Sigmoid colon (tissue), 7 donors: Measurements from ENCODE around the gene FBXO34. TPM values are rescaled to one million over a fixed set of nuclear protein-coding genes. Genes with fewer than 3 reads are reported as not detected.
"Not testable (repeated sequence)": the region's sequence is repeated elsewhere in the genome, so short reads cannot be mapped to it uniquely, and the experiment has no call there.

Source experiments
- DNase-seq: peaks from one replicate; pipeline ENCODE4 v3.0.0-alpha.2; 2019
- H3K27ac ChIP-seq, 4 donors: fragments of 200-600 bp; sonication (generic); one replicate each; pipeline ENCODE4 v1.5.1; 2016 to 2019; ENCODE audit warnings: mild to moderate bottlenecking in 1 of 4
- H3K27me3 ChIP-seq, 3 donors: fragments of 200-600 bp; sonication (generic); one replicate each; pipeline ENCODE4 v1.5.1; 2019; ENCODE audit warnings: mild to moderate bottlenecking in 1 of 3
- H3K36me3 ChIP-seq, 4 donors: fragments of 200-600 bp; sonication (generic); one replicate each; pipeline ENCODE4 v1.5.1; 2016 to 2019
- H3K4me1 ChIP-seq, 4 donors: fragments of 200-600 bp; sonication (generic); one replicate each; pipeline ENCODE4 v1.5.1; 2017 to 2019
- H3K4me3 ChIP-seq, 4 donors: fragments of 200-600 bp; sonication (generic); one replicate each; pipeline ENCODE4 v1.5.1; 2017 to 2019; ENCODE audit warnings: mild to moderate bottlenecking in 2 of 4, moderate library complexity in 1 of 4
- H3K9me3 ChIP-seq, 4 donors: fragments of 200-600 bp in 3 of 4; sonication (generic) in 3 of 4; one replicate each; pipeline versions ENCODE4 v1.5.1 to v1.6.1; 2013 to 2019
- EP300 ChIP-seq, 4 donors: sonication (generic); formaldehyde crosslinking; IDR thresholded peaks; one replicate each; pipeline ENCODE4 v1.6.1; 2017; ENCODE audit warnings: antibody characterized with exemption in 4 of 4
- POLR2A ChIP-seq, 2 donors: fragments of 450-650 bp; IDR thresholded peaks; one replicate each; pipeline ENCODE4 v1.6.1; 2016; ENCODE audit warnings: antibody characterized with exemption in 2 of 2, mild to moderate bottlenecking in 2 of 2, moderate library complexity in 2 of 2
- POLR2AphosphoS5 ChIP-seq, 4 donors: sonication (generic); formaldehyde crosslinking; IDR thresholded peaks; one replicate each; pipeline ENCODE4 v1.6.1; 2017; ENCODE audit warnings: antibody characterized with exemption in 4 of 4
- WGBS, 2 donors: extraction: QIAGEN DNeasy Blood & Tissue Kit; methylation state at CpG; one replicate each; pipeline ENCODE4 v1.1.7; 2013; 5-methylcytosine and 5-hydroxymethylcytosine counted together
- intact Hi-C: fragments of 100-400 bp; cut with DNase I; formaldehyde crosslinking; loops from one replicate; pipeline ENCODE4 v1.15.1; 2023
- polyA plus RNA-seq, 3 donors: library from polyadenylated mRNA; stranded (reverse); fragments of 200-250 nt; gene quantifications; one replicate each; pipeline ENCODE4 v1.2.3, GENCODE V29; 2013
- total RNA-seq, 4 donors: library from RNA; depleted of rRNA; stranded (reverse); fragments of >200 nt; gene quantifications; one replicate each; pipeline ENCODE4 v1.1.0, GENCODE V29; 2016
- TF ChIP-seq, protein P1 (sequence below), 4 experiments: fragments of 450-650 bp in 3 of 4; fragments of 200-600 bp in 1 of 4; IDR thresholded peaks; one replicate each; pipeline ENCODE4 v1.5.1; 2016 to 2019; ENCODE audit warnings: antibody characterized with exemption in 4 of 4, mild to moderate bottlenecking in 3 of 4, moderate library complexity in 2 of 4
- donor health status: healthy with polysubstance abuse.
- donor health status: Bipolar disorder and iron deficiency.
- donor health status: healthy.

FBXO34 gene
- total and polyA plus RNA-seq, 7 donors = 15.3 to 36.0 (median 18.6) TPM

DNA sequence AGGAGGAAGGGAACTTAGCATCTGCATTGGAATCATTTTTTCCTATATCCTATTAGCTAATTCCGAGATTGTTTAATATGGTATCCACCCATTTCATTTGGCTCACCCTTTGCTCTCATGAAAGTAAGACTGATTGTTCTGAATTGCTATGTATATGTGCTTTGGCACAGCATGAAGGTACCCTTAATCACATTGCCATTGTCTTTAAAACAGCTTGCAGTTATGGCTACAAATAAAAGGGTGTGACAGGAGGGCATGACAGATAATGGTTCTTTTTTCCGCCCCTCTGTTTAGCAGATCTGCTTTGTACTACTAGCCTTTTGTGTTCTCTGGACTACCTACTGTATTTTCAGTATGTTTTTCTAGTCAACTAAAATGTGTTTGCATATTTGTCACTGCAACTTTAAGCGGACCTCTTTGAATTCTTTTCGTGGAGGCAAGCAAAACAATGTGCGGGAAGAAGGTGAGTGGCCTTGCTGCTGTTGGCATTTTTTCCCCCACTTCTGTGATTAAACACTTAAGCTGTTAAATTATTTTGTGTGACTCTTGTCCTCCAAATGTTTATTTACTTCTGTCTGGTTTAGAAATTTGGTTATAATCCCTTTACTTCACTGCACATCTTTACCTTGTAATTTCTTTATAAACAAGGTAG lies 35.8 kb downstream of the FBXO34 start:
- no peaks in the 10 kb centered on the region for H3K36me3 ChIP-seq
- H3K9me3 ChIP-seq = no peaks in the 10 kb centered on the region
- intact Hi-C loops = no loop called here
- peaks cover 0 to 53% (median 14%) of the 10 kb centered on the region in 4 donors for H3K4me1 ChIP-seq
- WGBS, 2 donors = 17 to 64% methylated on average over 5 of the region's 5 CpGs
- no peak overlapping the region for H3K4me3 ChIP-seq
- H3K27me3 ChIP-seq = no peaks in the 10 kb centered on the region
- TF ChIP-seq, protein P1, sequence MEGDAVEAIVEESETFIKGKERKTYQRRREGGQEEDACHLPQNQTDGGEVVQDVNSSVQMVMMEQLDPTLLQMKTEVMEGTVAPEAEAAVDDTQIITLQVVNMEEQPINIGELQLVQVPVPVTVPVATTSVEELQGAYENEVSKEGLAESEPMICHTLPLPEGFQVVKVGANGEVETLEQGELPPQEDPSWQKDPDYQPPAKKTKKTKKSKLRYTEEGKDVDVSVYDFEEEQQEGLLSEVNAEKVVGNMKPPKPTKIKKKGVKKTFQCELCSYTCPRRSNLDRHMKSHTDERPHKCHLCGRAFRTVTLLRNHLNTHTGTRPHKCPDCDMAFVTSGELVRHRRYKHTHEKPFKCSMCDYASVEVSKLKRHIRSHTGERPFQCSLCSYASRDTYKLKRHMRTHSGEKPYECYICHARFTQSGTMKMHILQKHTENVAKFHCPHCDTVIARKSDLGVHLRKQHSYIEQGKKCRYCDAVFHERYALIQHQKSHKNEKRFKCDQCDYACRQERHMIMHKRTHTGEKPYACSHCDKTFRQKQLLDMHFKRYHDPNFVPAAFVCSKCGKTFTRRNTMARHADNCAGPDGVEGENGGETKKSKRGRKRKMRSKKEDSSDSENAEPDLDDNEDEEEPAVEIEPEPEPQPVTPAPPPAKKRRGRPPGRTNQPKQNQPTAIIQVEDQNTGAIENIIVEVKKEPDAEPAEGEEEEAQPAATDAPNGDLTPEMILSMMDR (IDR thresholded peaks at IDR 0.05) = no peak
- no peak for TF ChIP-seq EP300 (IDR thresholded peaks at IDR 0.05)
- no peak for TF ChIP-seq POLR2A (IDR thresholded peaks at IDR 0.05)
- no peak for TF ChIP-seq POLR2AphosphoS5 (IDR thresholded peaks at IDR 0.05)
- no peak overlapping the region for H3K27ac ChIP-seq
- no peak for DNase-seq

DNA sequence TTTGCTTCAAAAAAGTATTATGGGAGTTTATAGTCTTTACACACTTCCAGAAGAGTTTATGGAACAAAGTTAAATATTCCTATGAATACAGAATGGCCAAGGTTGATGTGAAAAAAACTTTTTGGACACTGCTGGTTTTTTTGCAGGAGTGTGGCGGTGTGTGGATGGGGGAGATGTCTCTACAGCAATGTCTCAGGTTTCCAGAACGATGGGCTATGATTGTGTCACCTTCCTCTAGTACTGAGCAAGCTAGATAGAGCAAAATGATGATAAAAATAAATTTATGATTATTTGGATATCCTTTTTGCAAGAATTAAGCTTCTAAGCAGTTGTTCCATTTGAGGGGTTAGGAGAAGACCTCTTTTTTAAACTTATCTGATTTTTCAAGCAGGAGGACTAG lies 37.9 kb downstream of the FBXO34 start:
- TF ChIP-seq POLR2AphosphoS5 (IDR thresholded peaks at IDR 0.05) = no peak
- TF ChIP-seq, protein P1 (IDR thresholded peaks at IDR 0.05) = no peak
- TF ChIP-seq POLR2A (IDR thresholded peaks at IDR 0.05) = no peak
- TF ChIP-seq EP300 (IDR thresholded peaks at IDR 0.05) = no peak
- peaks cover 0 to 32% (median 2%) of the 10 kb centered on the region in 4 donors for H3K4me1 ChIP-seq
- H3K4me3 ChIP-seq = no peak overlapping the region
- H3K27ac ChIP-seq = no peak overlapping the region
- WGBS, 2 donors = 65 to 71% methylated on average over 2 of the region's 2 CpGs
- intact Hi-C loops = no loop called here
- no peak for DNase-seq
- peaks cover 0 to 5% (median 2%) of the 10 kb centered on the region in 4 donors for H3K9me3 ChIP-seq
- no peaks in the 10 kb centered on the region for H3K36me3 ChIP-seq
- H3K27me3 ChIP-seq = no peaks in the 10 kb centered on the region

DNA sequence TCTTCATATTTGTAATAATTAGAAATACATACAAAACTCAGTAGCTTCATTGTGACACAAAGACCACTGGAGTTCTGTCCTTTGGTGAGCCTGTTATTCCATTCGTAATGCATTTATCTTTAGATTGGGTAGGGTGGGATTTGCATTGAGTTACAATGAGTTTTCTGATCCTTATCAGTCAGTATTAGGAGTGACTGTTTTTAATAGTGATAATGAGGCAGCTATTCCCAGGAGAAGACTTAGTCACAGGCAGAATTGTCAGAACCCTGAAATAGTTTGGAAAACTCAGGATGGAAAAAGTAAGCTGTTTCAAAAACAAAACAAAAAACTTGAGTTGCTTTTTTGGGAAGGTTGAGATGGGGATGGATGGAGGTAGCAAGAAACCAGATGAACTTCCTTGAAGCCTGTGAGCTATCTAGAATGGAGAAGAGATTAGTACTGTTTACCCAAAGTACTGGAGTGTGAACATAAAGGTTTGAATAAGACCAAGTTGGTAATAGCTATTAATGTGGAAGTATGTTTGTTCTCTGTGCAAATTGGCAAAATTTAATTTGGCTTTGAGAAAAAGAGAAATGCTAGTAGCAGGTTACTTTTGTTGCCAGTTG lies 38.6 kb downstream of the FBXO34 start:
- TF ChIP-seq POLR2A (IDR thresholded peaks at IDR 0.05) = no peak
- TF ChIP-seq, protein P1 (IDR thresholded peaks at IDR 0.05) = no peak
- no peak for TF ChIP-seq EP300 (IDR thresholded peaks at IDR 0.05)
- no peak for TF ChIP-seq POLR2AphosphoS5 (IDR thresholded peaks at IDR 0.05)
- H3K4me3 ChIP-seq = no peak overlapping the region
- H3K27me3 ChIP-seq = no peaks in the 10 kb centered on the region
- peaks cover 0 to 28% (median 2%) of the 10 kb centered on the region in 4 donors for H3K4me1 ChIP-seq
- intact Hi-C loops = no loop called here
- no peaks in the 10 kb centered on the region for H3K36me3 ChIP-seq
- WGBS, 2 donors = 81 to 86% methylated on average over 1 of the region's 1 CpG
- peaks cover 0 to 5% (median 2%) of the 10 kb centered on the region in 4 donors for H3K9me3 ChIP-seq
- H3K27ac ChIP-seq = no peak overlapping the region
- DNase-seq = no peak

DNA sequence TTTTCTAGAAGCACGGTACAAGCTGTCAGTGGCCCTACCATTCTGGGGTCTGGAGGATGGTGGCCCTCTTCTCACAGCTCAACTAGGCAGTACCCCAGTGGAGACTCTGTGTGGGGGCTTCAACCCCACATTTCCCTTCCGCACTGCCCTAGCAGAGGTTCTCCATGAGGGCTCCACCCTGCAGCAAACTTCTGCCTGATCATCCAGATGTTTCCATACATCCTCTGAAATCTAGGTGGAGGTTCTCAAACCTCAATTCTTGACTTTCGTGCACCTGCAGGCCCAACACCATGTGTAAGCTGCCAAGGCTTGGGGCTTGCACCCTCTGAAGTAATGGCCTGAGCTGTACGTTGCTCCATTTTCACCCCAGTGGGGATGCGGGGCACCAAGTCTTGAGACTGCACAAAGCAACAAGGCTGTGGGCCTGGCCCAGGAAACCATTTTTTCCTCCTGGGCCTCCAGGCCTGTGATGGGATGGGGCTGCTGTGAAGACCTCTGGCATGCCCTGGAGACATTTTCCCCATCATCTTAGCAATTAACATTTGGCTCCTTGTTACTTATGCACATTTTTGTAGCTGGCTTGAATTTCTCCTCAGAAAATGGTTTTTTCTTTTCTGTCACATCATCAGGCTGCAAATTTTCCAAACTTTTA lies 41.3 kb downstream of the FBXO34 start:
- intact Hi-C loops, H3K27me3 ChIP-seq, H3K9me3 ChIP-seq, H3K36me3 ChIP-seq, H3K4me3 ChIP-seq, H3K27ac ChIP-seq, DNase-seq: not testable (repeated sequence)
- H3K4me1 ChIP-seq = peaks cover 0 to 25% (median 0%) of the 10 kb centered on the region in 4 donors
- WGBS, 2 donors = 95 to 98% methylated on average over 5 of the region's 5 CpGs

DNA sequence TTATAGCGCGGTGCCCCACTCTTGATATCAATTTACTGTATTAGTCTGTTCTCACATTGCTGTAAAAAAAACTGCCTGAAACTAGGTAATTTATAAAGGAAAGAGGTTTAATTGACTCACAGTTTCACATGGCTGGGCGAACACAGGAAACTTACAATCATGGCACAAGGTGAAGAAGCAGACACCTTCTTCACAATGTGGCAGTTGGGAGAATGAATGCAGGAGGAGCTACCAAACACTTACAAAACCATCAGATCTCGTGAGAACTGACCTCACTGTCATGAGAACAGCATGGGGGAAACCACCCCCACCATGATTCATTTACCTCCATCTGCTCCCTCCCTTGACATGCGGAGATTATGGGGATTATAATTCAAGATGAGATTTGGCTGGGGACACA lies 42.3 kb downstream of the FBXO34 start:
- Histone ChIP-seq H3K9me3 (peaks cover 0 to 5% (median 2%) of the 10 kb centered on the region in 4 donors), H3K4me3 (no peak overlapping the region), H3K36me3 (peaks cover 0 to 10% (median 0%) of the 10 kb centered on the region in 4 donors), H3K4me1 (peaks cover 0 to 19% (median 0%) of the 10 kb centered on the region in 4 donors), H3K27ac (no peak overlapping the region), H3K27me3 (no peaks in the 10 kb centered on the region)
- DNase-seq = no peak
- whole genome bisulfite sequencing, 2 donors = 93 to 95% methylated on average over 5 of the region's 5 CpGs
- no peak for TF ChIP-seq EP300 (IDR thresholded peaks at IDR 0.05)
- no peak for TF ChIP-seq POLR2AphosphoS5 (IDR thresholded peaks at IDR 0.05)
- no peak for TF ChIP-seq POLR2A (IDR thresholded peaks at IDR 0.05)
- TF ChIP-seq, protein P1 (IDR thresholded peaks at IDR 0.05) = no peak
- intact Hi-C loops = no loop called here
